Breast epithelium (tissue), 3 donors: ENCODE measurements around the gene HACE1.

Source experiments
- POLR2A ChIP-seq: fragments of 450-650 bp; IDR thresholded peaks from one replicate; pipeline ENCODE4 v1.6.1; 2016; ENCODE audit warnings: antibody characterized with exemption, mild to moderate bottlenecking, moderate library complexity
- POLR2AphosphoS5 ChIP-seq, 3 donors: sonication (generic); formaldehyde crosslinking; IDR thresholded peaks; one replicate each; pipeline ENCODE4 v1.6.1; 2017; ENCODE audit warnings: antibody characterized with exemption in 3 of 3
- TF ChIP-seq, protein P1 (sequence below), 3 donors: fragments of 450-650 bp; IDR thresholded peaks; one replicate each; pipeline ENCODE4 v1.5.1; 2016 to 2017; ENCODE audit warnings: antibody characterized with exemption in 3 of 3, mild to moderate bottlenecking in 3 of 3, moderate library complexity in 3 of 3

DNA sequence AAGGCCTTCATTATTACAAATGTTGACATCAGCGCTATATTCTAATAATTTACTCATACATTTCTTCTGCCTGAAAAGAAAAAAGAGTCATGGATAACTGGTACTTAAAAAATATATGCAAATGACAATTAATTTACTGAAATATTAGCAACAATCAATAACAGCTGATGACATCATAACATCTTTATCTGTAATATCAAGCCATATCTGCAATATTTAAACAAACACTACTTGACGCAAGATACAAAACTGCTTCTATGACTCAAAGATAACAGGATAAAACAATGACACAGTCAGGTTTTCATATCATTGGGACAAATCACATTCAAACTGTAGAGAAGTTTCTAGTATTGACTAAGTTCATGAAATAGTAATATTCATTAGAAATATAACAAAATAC is 16.5 kb downstream of the HACE1 start:
- TF ChIP-seq, protein P1, sequence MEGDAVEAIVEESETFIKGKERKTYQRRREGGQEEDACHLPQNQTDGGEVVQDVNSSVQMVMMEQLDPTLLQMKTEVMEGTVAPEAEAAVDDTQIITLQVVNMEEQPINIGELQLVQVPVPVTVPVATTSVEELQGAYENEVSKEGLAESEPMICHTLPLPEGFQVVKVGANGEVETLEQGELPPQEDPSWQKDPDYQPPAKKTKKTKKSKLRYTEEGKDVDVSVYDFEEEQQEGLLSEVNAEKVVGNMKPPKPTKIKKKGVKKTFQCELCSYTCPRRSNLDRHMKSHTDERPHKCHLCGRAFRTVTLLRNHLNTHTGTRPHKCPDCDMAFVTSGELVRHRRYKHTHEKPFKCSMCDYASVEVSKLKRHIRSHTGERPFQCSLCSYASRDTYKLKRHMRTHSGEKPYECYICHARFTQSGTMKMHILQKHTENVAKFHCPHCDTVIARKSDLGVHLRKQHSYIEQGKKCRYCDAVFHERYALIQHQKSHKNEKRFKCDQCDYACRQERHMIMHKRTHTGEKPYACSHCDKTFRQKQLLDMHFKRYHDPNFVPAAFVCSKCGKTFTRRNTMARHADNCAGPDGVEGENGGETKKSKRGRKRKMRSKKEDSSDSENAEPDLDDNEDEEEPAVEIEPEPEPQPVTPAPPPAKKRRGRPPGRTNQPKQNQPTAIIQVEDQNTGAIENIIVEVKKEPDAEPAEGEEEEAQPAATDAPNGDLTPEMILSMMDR (IDR thresholded peaks at IDR 0.05): no peak
- no peak for TF ChIP-seq POLR2A
- no peak for TF ChIP-seq POLR2AphosphoS5 (IDR thresholded peaks at IDR 0.05)
